ENCODE results near the gene TMEM253.

The TMEM253 gene

GRCh38 chr14:21105095-21105494 is 4.2 kb downstream of the TMEM253 start:
- DNase-seq: no peak

DNA sequence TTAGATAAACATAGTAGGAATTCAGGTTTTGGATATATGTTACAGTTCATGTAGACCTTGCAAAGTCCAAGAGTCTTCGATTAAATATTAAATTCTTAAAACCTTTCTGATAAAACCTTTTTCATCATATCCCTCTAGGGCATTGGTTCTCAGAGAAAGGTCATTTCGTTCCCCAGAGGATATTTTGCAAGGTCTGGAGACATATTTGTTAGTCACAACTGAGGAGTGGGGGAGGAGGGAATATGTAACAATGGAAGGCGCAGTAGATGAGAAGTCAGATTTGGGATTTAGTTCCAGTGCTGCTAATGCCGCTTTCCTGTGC is 5.3 kb downstream of the TMEM253 start:
- no peak for DNase-seq

DNA sequence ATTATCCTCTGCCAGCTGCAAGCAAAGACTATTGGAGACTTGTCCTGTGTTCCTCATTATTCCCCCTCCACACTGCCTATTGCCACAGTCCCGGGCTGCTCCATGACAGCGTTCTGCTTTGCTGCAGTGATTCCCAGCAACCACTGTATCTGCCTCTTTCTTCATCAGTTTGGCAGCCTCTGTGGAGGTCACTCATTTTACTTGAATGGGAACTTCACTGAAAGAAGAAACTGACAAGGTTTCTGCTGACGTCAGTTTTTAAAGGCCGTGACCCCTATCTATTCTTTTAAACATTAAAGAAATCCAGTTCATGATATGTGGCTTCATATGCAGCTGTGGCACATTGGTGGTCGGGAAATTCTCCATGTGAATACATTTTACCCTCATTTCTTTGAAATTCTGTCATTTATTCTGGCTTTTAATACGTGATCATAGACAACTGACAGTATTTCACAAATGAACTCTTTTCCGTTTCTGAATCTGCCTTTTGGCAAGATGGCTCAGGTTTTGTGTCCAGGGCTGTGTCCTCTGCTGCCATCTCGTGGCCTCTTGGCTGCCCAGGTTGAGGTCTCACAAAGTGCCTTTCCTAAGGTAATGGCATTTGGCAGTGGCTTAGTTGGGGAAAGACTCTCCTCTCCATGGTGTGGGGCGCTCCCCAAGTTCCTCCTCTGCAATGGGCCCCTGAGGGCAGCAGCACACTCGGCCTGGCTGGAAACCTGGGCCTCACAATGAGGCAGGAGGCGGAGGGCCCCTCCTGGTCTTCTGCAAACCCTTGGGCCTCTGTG is 5.8 kb downstream of the TMEM253 start:
- DNase-seq: peak; percentile 87

DNA sequence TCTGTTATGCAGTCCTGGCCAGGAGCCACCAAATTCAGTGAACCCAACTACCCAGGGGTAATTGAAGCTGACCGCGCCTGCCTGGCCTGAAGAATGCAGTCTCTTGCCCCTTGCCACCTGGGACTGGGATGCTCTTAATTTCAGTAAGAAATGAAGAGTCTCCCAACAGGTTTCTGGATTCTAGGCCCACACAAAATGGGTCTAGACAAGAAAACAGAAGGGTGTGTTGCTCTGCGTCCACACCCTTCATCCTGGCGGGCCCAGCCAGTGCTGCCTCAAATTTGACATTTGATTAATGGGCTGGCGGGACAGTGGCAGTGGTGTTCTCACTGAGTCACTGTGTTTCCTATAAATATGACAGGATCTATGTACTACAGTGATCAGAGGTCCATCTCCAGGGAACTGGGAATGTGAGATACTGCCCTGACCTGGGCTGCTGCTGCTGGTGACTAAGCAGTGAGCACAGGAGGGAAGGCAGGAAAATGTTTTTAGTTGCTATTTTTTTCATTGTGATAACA is 6.5 kb downstream of the TMEM253 start:
- peak; percentile 24 for DNase-seq

DNA sequence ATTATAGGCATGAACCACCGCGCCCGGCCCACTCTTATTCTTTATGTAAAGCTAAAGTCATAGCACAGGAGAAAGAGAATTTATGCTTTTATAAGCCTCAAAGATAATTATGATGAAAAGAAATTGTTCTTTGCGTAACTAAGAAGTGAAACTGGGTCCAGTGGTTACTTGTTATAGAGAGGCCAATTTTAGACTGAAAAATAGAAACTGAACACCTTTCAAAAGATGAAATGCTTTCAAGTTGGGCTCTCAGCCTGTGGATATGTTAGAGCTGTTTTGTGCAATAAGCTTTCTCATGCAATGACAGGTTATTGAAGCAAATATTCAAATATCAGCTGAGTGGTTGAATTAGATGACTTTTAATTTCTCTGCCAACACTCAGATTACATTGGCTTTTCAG is 7.9 kb downstream of the TMEM253 start:
- DNase-seq: no peak

GRCh38 chr14:21109377-21110138 is 8.7 kb downstream of the TMEM253 start:
- no peak for DNase-seq

DNA sequence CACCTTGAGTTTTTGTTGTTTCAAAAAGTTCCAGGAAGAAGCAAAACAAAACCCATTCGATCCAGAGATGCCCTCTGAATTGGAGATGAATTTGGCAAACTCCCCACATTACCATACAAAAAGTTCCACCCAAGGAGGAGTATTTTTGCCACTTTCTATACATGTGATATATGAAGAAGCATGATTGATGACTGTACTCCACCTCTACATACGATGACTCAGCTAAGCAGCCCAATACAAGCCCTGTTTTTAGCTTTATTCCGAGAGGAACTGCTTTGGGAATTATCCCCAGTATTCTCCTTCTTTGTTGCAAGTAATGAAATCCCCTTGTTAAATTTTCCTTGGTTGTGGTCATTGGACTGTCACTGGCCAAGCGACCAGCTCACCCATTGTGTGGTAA is 11.4 kb downstream of the TMEM253 start:
- DNase-seq: no peak

- DNase-seq: no peak
Observed at GRCh38 chr14:21113369-21113768, 12.5 kb downstream of the TMEM253 start.

DNA sequence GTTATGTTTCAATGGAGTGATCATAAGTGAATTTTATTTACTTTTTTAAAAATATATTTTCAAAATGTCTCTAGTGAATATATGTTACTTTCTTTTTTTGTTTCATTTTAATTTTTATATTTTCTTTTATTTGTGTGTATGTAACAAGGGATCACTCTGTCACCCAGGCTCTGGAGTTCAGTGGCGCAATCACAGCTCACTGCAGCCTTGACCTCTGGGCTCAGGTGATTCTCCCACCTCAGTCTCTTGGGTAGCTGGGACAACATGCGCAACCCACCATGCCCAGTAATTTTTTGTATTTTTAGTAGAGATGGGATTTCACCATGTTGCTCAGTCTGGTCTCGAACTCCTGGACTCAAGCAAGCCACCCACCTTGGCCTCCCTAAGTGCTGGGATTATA is 18.1 kb downstream of the TMEM253 start:
- no peak for DNase-seq

DNA sequence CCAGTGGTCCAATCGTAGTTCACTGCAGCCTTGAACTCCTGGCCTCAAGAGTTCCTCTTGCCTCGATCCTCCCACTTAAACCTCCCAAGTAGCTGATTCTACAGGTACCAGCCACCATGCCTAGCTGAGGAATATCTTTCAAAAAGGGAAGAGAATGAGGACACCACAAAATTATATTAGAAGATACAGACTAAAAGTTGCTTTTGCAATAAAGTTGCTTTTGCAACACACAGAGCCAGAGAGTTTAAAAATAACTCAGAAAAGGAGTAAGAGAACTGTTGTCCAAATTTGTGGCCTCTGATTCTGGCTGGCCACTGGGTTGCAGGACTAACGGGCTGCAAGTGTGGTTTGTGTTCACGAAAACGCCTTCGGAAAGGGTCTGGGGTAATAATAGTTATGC is 19.8 kb downstream of the TMEM253 start:
- DNase-seq: no peak

GRCh38 chr14:21121122-21121521 is 20.3 kb downstream of the TMEM253 start:
- no peak for DNase-seq

DNA sequence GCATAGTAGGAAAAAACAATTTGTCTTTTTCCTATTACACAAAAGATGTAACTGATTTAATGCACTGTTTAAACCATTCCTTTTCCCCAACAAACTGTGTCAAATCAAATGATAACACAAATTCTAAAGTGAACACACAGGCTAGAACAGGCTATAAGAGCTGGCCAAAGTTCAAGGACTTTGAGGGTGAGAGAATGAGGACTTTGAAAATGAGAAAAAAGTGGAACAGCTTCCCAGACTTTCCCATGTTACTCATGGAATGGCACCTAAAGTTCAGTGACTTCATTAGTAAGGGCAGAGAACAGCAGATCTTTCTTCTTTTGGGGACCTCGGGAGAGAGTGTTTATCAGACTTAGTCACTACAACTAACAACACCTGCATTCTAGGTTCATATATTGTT is 22.6 kb downstream of the TMEM253 start:
- no peak for DNase-seq

GRCh38 chr14:21133901-21134300 is 33.0 kb downstream of the TMEM253 start:
- no peak for DNase-seq

DNA sequence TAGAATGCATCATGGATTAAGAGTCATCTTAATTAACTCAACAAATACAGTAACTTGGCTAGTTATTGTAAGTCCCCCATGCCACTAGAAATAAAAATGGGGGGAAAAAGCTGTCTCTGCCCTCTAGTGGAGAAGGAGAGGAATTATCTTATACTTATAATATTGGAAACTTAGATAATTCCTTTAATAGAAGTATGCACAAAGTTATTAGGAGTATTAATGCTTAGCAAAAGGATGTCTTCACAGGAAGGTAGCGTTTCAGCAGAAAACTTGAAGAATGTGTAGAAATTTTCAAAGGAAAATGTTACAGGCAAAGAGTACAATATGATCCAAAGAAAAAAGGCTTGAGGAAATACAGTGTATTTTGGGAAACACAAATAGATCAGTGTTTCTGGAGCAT is 35.2 kb downstream of the TMEM253 start:
- DNase-seq: peak; percentile 1

DNA sequence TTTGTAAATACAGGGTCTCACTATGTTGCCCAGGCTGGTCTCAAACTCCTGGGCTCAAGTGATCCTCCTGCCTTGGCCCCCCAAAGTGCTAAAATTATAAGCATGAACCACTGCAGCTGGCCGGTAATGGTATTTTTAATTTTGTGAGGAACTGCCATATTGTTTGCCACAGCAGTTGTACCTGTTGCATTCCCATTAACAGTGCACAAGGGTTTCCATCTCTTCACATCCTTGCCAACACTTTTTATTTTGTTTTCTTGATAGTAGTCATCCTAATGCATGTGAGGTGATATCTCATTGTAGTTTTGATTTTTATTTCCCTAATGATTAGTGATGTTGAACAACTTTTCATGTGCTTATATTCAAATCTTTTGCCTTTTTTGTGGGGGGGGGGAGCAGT is 41.5 kb downstream of the TMEM253 start:
- DNase-seq: no peak

GRCh38 chr14:21145437-21145836 is 44.6 kb downstream of the TMEM253 start:
- no peak for DNase-seq

- no peak for DNase-seq
Observed at GRCh38 chr14:21149641-21150367, 48.9 kb downstream of the TMEM253 start.
